HepG2 (cell line): ENCODE measurements around the gene LTBR. TPM values are rescaled to one million over a fixed set of nuclear protein-coding genes. Genes with fewer than 3 reads are reported as not detected.
A peak's percentile ranks its signal among the peaks of the same experiment; 100 is the strongest.

Source experiments
- ATAD3A ChIP-seq: sonication (generic); formaldehyde crosslinking; IDR thresholded peaks from 2 replicates; pipeline ENCODE4 v1.4.0; 2020; ENCODE audit warnings: missing genetic modification reagents
- ZBTB21 ChIP-seq: sonication (generic); formaldehyde crosslinking; IDR thresholded peaks from 2 replicates; pipeline ENCODE4 v1.4.0; 2020; ENCODE audit warnings: missing genetic modification reagents
- ZNF256 ChIP-seq: sonication (generic); formaldehyde crosslinking; conservative IDR thresholded peaks from 2 replicates; pipeline ENCODE4 v1.4.0; 2020; ENCODE audit warnings: missing genetic modification reagents
- polyA plus RNA-seq, 8 experiments: library from polyadenylated mRNA; depleted of rRNA in 3 of 8; stranded (reverse) in 7 of 8; unstranded in 1 of 8; fragments of >200 nt; fragmentation: Illumina TruSeq in 4 of 8; extraction: Trizol in 4 of 8; gene quantifications; 2 replicates each; pipeline versions ENCODE4 v1.2.1 to v1.2.3, GENCODE V29; 2011 to 2016; ENCODE audit warnings: low read depth in 4 of 8, missing spikeins in 1 of 8, mixed read lengths in 1 of 8; ENCODE audit not compliant: insufficient read depth in 1 of 8
- total RNA-seq, 5 experiments: library from RNA; depleted of rRNA; stranded (reverse); fragments of >200 nt; fragmentation: Illumina TruSeq; extraction: Trizol; gene quantifications; 2 replicates each; pipeline ENCODE4 v1.2.3, GENCODE V29; 2016; ENCODE audit warnings: low read depth in 1 of 5
- TF ChIP-seq, protein P1 (sequence below): sonication (generic); formaldehyde crosslinking; IDR thresholded peaks from 2 replicates; pipeline ENCODE4 v1.8.1; 2023; ENCODE audit warnings: mild to moderate bottlenecking, inconsistent platforms, moderate library complexity, missing genetic modification reagents, borderline replicate concordance
- TF ChIP-seq, protein P2 (sequence below): sonication (generic); formaldehyde crosslinking; IDR thresholded peaks from 2 replicates; pipeline ENCODE4 v1.9.0; 2022; ENCODE audit warnings: low read depth, missing genetic modification reagents
- TF ChIP-seq, protein P3 (sequence below): sonication (generic); formaldehyde crosslinking; IDR thresholded peaks from 2 replicates; pipeline ENCODE4 v1.5.1; 2020; ENCODE audit warnings: mild to moderate bottlenecking, missing genetic modification reagents, moderate library complexity
- TF ChIP-seq, protein P4 (sequence below): sonication (generic); formaldehyde crosslinking; IDR thresholded peaks from 2 replicates; pipeline ENCODE4 v1.5.0; 2020; ENCODE audit warnings: missing genetic modification reagents
- TF ChIP-seq, protein P5 (sequence below): sonication (generic); formaldehyde crosslinking; conservative IDR thresholded peaks from 2 replicates; pipeline ENCODE4 v1.8.0; 2022; ENCODE audit warnings: low read depth, missing genetic modification reagents

The LTBR gene
- total and polyA plus RNA-seq, 2 of the 13 experiments (the other 11 are each of a cell fraction or from before 2014, with no cell fraction given) = 31.4 to 34.8 TPM

DNA sequence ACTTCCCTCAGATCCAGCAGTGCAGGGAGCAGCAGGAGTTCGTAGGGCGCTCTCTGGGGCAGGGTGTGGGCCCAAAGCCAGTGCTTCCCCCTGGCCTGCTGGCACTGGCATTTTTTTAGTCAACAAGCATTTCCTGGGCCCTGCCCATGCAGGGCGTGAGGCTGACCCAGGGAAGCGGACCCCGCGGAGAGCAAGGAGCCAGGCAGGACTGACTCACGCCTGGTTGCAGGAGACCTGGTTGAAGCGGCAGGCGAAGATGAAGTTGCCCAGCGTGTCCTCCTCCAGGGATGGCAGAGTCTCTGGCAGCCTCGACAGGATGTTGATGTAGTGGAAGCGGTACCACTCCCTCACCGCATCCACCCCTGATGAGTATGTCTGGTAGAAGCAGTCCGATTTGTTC, 22.1 kb upstream of the LTBR start (continued):
- TF ChIP-seq, protein P1, sequence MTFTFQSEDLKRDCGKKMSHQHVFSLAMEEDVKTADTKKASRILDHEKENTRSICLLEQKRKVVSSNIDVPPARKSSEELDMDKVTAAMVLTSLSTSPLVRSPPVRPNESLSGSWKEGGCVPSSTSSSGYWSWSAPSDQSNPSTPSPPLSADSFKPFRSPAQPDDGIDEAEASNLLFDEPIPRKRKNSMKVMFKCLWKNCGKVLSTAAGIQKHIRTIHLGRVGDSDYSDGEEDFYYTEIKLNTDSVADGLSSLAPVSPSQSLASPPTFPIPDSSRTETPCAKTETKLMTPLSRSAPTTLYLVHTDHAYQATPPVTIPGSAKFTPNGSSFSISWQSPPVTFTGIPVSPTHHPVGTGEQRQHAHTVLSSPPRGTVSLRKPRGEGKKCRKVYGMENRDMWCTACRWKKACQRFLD (CRISPR knock-in tag) = no peak
- TF ChIP-seq ZNF256 (CRISPR knock-in tag) (no peak), ZBTB21 (CRISPR knock-in tag) (no peak), ATAD3A (no peak)
- TF ChIP-seq, protein P2, sequence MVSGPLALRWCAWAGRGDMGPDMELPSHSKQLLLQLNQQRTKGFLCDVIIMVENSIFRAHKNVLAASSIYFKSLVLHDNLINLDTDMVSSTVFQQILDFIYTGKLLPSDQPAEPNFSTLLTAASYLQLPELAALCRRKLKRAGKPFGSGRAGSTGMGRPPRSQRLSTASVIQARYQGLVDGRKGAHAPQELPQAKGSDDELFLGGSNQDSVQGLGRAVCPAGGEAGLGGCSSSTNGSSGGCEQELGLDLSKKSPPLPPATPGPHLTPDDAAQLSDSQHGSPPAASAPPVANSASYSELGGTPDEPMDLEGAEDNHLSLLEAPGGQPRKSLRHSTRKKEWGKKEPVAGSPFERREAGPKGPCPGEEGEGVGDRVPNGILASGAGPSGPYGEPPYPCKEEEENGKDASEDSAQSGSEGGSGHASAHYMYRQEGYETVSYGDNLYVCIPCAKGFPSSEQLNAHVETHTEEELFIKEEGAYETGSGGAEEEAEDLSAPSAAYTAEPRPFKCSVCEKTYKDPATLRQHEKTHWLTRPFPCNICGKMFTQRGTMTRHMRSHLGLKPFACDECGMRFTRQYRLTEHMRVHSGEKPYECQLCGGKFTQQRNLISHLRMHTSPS = peak; percentile 90
- TF ChIP-seq, protein P3, sequence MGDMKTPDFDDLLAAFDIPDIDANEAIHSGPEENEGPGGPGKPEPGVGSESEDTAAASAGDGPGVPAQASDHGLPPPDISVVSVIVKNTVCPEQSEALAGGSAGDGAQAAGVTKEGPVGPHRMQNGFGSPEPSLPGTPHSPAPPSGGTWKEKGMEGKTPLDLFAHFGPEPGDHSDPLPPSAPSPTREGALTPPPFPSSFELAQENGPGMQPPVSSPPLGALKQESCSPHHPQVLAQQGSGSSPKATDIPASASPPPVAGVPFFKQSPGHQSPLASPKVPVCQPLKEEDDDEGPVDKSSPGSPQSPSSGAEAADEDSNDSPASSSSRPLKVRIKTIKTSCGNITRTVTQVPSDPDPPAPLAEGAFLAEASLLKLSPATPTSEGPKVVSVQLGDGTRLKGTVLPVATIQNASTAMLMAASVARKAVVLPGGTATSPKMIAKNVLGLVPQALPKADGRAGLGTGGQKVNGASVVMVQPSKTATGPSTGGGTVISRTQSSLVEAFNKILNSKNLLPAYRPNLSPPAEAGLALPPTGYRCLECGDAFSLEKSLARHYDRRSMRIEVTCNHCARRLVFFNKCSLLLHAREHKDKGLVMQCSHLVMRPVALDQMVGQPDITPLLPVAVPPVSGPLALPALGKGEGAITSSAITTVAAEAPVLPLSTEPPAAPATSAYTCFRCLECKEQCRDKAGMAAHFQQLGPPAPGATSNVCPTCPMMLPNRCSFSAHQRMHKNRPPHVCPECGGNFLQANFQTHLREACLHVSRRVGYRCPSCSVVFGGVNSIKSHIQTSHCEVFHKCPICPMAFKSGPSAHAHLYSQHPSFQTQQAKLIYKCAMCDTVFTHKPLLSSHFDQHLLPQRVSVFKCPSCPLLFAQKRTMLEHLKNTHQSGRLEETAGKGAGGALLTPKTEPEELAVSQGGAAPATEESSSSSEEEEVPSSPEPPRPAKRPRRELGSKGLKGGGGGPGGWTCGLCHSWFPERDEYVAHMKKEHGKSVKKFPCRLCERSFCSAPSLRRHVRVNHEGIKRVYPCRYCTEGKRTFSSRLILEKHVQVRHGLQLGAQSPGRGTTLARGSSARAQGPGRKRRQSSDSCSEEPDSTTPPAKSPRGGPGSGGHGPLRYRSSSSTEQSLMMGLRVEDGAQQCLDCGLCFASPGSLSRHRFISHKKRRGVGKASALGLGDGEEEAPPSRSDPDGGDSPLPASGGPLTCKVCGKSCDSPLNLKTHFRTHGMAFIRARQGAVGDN = peak; percentile 52; the same call in 1 of the 2 replicates
- TF ChIP-seq, protein P4, sequence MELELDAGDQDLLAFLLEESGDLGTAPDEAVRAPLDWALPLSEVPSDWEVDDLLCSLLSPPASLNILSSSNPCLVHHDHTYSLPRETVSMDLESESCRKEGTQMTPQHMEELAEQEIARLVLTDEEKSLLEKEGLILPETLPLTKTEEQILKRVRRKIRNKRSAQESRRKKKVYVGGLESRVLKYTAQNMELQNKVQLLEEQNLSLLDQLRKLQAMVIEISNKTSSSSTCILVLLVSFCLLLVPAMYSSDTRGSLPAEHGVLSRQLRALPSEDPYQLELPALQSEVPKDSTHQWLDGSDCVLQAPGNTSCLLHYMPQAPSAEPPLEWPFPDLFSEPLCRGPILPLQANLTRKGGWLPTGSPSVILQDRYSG (CRISPR knock-in tag) = no peak
- TF ChIP-seq, protein P5, sequence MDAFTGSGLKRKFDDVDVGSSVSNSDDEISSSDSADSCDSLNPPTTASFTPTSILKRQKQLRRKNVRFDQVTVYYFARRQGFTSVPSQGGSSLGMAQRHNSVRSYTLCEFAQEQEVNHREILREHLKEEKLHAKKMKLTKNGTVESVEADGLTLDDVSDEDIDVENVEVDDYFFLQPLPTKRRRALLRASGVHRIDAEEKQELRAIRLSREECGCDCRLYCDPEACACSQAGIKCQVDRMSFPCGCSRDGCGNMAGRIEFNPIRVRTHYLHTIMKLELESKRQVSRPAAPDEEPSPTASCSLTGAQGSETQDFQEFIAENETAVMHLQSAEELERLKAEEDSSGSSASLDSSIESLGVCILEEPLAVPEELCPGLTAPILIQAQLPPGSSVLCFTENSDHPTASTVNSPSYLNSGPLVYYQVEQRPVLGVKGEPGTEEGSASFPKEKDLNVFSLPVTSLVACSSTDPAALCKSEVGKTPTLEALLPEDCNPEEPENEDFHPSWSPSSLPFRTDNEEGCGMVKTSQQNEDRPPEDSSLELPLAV (CRISPR knock-in tag) = no peak
